ENCODE measurements around the gene TTLL9.

TTLL9 gene

GRCh38 chr20:31868853-31869672, 1.4 kb upstream of the TTLL9 start:
- no peak overlapping the region for H2AFZ ChIP-seq (ENCODE audit: low read length, unreplicated experiment)

GRCh38 chr20:31869673-31869941, 827 bp upstream of the TTLL9 start:
- Histone ChIP-seq H2AFZ (ENCODE audit: low read length, unreplicated experiment) (peak overlapping the region; percentile 66), H3K4me3 (ENCODE audit: low read depth, low read length) (peak overlapping the region; percentile 79), H3K27ac (ENCODE audit: low read depth, low read length) (no peak overlapping the region), H3K27me3 (ENCODE audit: insufficient read depth, low read length) (peaks cover 30% of the 10 kb centered on the region), H3K79me2 (ENCODE audit: control insufficient read depth, insufficient read depth, low read length, unreplicated experiment) (no peaks in the 10 kb centered on the region), H3K36me3 (ENCODE audit: insufficient read depth, low read length) (no peaks in the 10 kb centered on the region), H3K4me1 (ENCODE audit: control insufficient read depth, insufficient read depth, low read length, unreplicated experiment) (peaks cover 4% of the 10 kb centered on the region)

More at GRCh38 chr20:31868853-31869672, 1.4 kb upstream of the TTLL9 start:
- peaks cover 30% of the 10 kb centered on the region for H3K27me3 ChIP-seq (ENCODE audit: insufficient read depth, low read length)
- no peaks in the 10 kb centered on the region for H3K36me3 ChIP-seq (ENCODE audit: insufficient read depth, low read length)
- H3K4me3 ChIP-seq (ENCODE audit: low read depth, low read length): peak overlapping the region; percentile 79
- H3K4me1 ChIP-seq (ENCODE audit: control insufficient read depth, insufficient read depth, low read length, unreplicated experiment): peaks cover 4% of the 10 kb centered on the region
- no peaks in the 10 kb centered on the region for H3K79me2 ChIP-seq (ENCODE audit: control insufficient read depth, insufficient read depth, low read length, unreplicated experiment)
- no peak overlapping the region for H3K27ac ChIP-seq (ENCODE audit: low read depth, low read length)

GRCh38 chr20:31870726-31871617, 538 bp downstream of the TTLL9 start:
- no peaks in the 10 kb centered on the region for H3K36me3 ChIP-seq (ENCODE audit: insufficient read depth, low read length)
- H2AFZ ChIP-seq (ENCODE audit: low read length, unreplicated experiment): peak overlapping the region; percentile 51
- H3K27ac ChIP-seq (ENCODE audit: low read depth, low read length): no peak overlapping the region
- peaks cover 30% of the 10 kb centered on the region for H3K27me3 ChIP-seq (ENCODE audit: insufficient read depth, low read length)
- H3K4me3 ChIP-seq (ENCODE audit: low read depth, low read length): peak overlapping the region; percentile 79
- H3K4me1 ChIP-seq (ENCODE audit: control insufficient read depth, insufficient read depth, low read length, unreplicated experiment): peaks cover 4% of the 10 kb centered on the region
- H3K79me2 ChIP-seq (ENCODE audit: control insufficient read depth, insufficient read depth, low read length, unreplicated experiment): no peaks in the 10 kb centered on the region

GRCh38 chr20:31871618-31871954, 1.2 kb downstream of the TTLL9 start:
- Histone ChIP-seq H2AFZ (ENCODE audit: low read length, unreplicated experiment) (no peak overlapping the region), H3K27me3 (ENCODE audit: insufficient read depth, low read length) (peaks cover 30% of the 10 kb centered on the region), H3K79me2 (ENCODE audit: control insufficient read depth, insufficient read depth, low read length, unreplicated experiment) (no peaks in the 10 kb centered on the region), H3K27ac (ENCODE audit: low read depth, low read length) (no peak overlapping the region), H3K36me3 (ENCODE audit: insufficient read depth, low read length) (no peaks in the 10 kb centered on the region), H3K4me1 (ENCODE audit: control insufficient read depth, insufficient read depth, low read length, unreplicated experiment) (peaks cover 4% of the 10 kb centered on the region), H3K4me3 (ENCODE audit: low read depth, low read length) (no peak overlapping the region)

GRCh38 chr20:31872406-31872805, 2.0 kb downstream of the TTLL9 start:
- Histone ChIP-seq H3K36me3 (ENCODE audit: insufficient read depth, low read length) (no peaks in the 10 kb centered on the region), H3K4me1 (ENCODE audit: control insufficient read depth, insufficient read depth, low read length, unreplicated experiment) (peaks cover 4% of the 10 kb centered on the region), H3K4me3 (ENCODE audit: low read depth, low read length) (no peak overlapping the region), H3K27me3 (ENCODE audit: insufficient read depth, low read length) (peaks cover 30% of the 10 kb centered on the region), H3K79me2 (ENCODE audit: control insufficient read depth, insufficient read depth, low read length, unreplicated experiment) (no peaks in the 10 kb centered on the region), H2AFZ (ENCODE audit: low read length, unreplicated experiment) (no peak overlapping the region), H3K27ac (ENCODE audit: low read depth, low read length) (no peak overlapping the region)

GRCh38 chr20:31875671-31876070, 5.2 kb downstream of the TTLL9 start:
- Histone ChIP-seq H3K79me2 (ENCODE audit: control insufficient read depth, insufficient read depth, low read length, unreplicated experiment) (no peaks in the 10 kb centered on the region), H3K36me3 (ENCODE audit: insufficient read depth, low read length) (no peaks in the 10 kb centered on the region), H2AFZ (ENCODE audit: low read length, unreplicated experiment) (no peak overlapping the region), H3K4me1 (ENCODE audit: control insufficient read depth, insufficient read depth, low read length, unreplicated experiment) (peaks cover under 1% of the 10 kb centered on the region), H3K4me3 (ENCODE audit: low read depth, low read length) (no peak overlapping the region), H3K27me3 (ENCODE audit: insufficient read depth, low read length) (peaks cover 13% of the 10 kb centered on the region), H3K27ac (ENCODE audit: low read depth, low read length) (no peak overlapping the region)

GRCh38 chr20:31877684-31878083, 7.2 kb downstream of the TTLL9 start:
- no peaks in the 10 kb centered on the region for H3K79me2 ChIP-seq (ENCODE audit: control insufficient read depth, insufficient read depth, low read length, unreplicated experiment)
- H3K36me3 ChIP-seq (ENCODE audit: insufficient read depth, low read length): no peaks in the 10 kb centered on the region
- H2AFZ ChIP-seq (ENCODE audit: low read length, unreplicated experiment): no peak overlapping the region
- H3K4me3 ChIP-seq (ENCODE audit: low read depth, low read length): no peak overlapping the region
- no peak overlapping the region for H3K27ac ChIP-seq (ENCODE audit: low read depth, low read length)
- H3K4me1 ChIP-seq (ENCODE audit: control insufficient read depth, insufficient read depth, low read length, unreplicated experiment): no peaks in the 10 kb centered on the region
- H3K27me3 ChIP-seq (ENCODE audit: insufficient read depth, low read length): no peaks in the 10 kb centered on the region

GRCh38 chr20:31879143-31879987, 8.9 kb downstream of the TTLL9 start:
- H3K79me2 ChIP-seq (ENCODE audit: control insufficient read depth, insufficient read depth, low read length, unreplicated experiment): no peaks in the 10 kb centered on the region
- peak overlapping the region; percentile 81 for H2AFZ ChIP-seq (ENCODE audit: low read length, unreplicated experiment)
- H3K27ac ChIP-seq (ENCODE audit: low read depth, low read length): peak overlapping the region; percentile 45; the same call in 1 of the 2 replicates
- no peaks in the 10 kb centered on the region for H3K36me3 ChIP-seq (ENCODE audit: insufficient read depth, low read length)
- H3K27me3 ChIP-seq (ENCODE audit: insufficient read depth, low read length): no peaks in the 10 kb centered on the region
- no peaks in the 10 kb centered on the region for H3K4me1 ChIP-seq (ENCODE audit: control insufficient read depth, insufficient read depth, low read length, unreplicated experiment)
- H3K4me3 ChIP-seq (ENCODE audit: low read depth, low read length): peak overlapping the region; percentile 77

- no peaks in the 10 kb centered on the region for H3K4me1 ChIP-seq (ENCODE audit: control insufficient read depth, insufficient read depth, low read length, unreplicated experiment)
- peaks cover 15% of the 10 kb centered on the region for H3K27me3 ChIP-seq (ENCODE audit: insufficient read depth, low read length)
- no peak overlapping the region for H3K4me3 ChIP-seq (ENCODE audit: low read depth, low read length)
- no peaks in the 10 kb centered on the region for H3K36me3 ChIP-seq (ENCODE audit: insufficient read depth, low read length)
- H3K27ac ChIP-seq (ENCODE audit: low read depth, low read length): no peak overlapping the region
- H3K79me2 ChIP-seq (ENCODE audit: control insufficient read depth, insufficient read depth, low read length, unreplicated experiment): no peaks in the 10 kb centered on the region
- no peak overlapping the region for H2AFZ ChIP-seq (ENCODE audit: low read length, unreplicated experiment)
These were observed 11.5 kb downstream of the TTLL9 start for GRCh38 chr20:31881945-31882344.

- Histone ChIP-seq H2AFZ (ENCODE audit: low read length, unreplicated experiment) (no peak overlapping the region), H3K4me3 (ENCODE audit: low read depth, low read length) (no peak overlapping the region), H3K79me2 (ENCODE audit: control insufficient read depth, insufficient read depth, low read length, unreplicated experiment) (no peaks in the 10 kb centered on the region), H3K36me3 (ENCODE audit: insufficient read depth, low read length) (no peaks in the 10 kb centered on the region), H3K27me3 (ENCODE audit: insufficient read depth, low read length) (peaks cover 23% of the 10 kb centered on the region), H3K4me1 (ENCODE audit: control insufficient read depth, insufficient read depth, low read length, unreplicated experiment) (no peaks in the 10 kb centered on the region), H3K27ac (ENCODE audit: low read depth, low read length) (no peak overlapping the region)
These were observed 13.4 kb downstream of the TTLL9 start for GRCh38 chr20:31883829-31884228.
